GM12874 (cell line): ENCODE results near the gene PEX1.

Source experiments
- CTCF ChIP-seq: IDR thresholded peaks from 2 replicates; pipeline ENCODE4 v1.5.1; 2011; ENCODE audit warnings: low read depth, mild to moderate bottlenecking, control low read depth, low read length, moderate library complexity; ENCODE audit not compliant: insufficient read depth

The PEX1 gene

GRCh38 chr7:92523110-92523509, 5.2 kb downstream of the PEX1 start:
- no peak for TF ChIP-seq CTCF

GRCh38 chr7:92520024-92520423, 8.3 kb downstream of the PEX1 start:
- TF ChIP-seq CTCF = no peak

GRCh38 chr7:92517631-92518030, 10.7 kb downstream of the PEX1 start:
- TF ChIP-seq CTCF = no peak

- TF ChIP-seq CTCF = no peak
These were observed 15.0 kb downstream of the PEX1 start for GRCh38 chr7:92513167-92513902.

GRCh38 chr7:92508946-92509345, 19.4 kb downstream of the PEX1 start:
- no peak for TF ChIP-seq CTCF

GRCh38 chr7:92506363-92506762, 22.0 kb downstream of the PEX1 start:
- TF ChIP-seq CTCF = no peak

- no peak for TF ChIP-seq CTCF
These were observed 23.8 kb downstream of the PEX1 start for GRCh38 chr7:92504563-92504962.
